Germinal center (tissue), 1 donor: ENCODE data around the gene MTFR2.

Source experiments
- DNase-seq: peaks from one replicate; pipeline ENCODE4 v3.0.0; 2012; ENCODE audit warnings: mixed read lengths, low spot score

Gene MTFR2

DNA sequence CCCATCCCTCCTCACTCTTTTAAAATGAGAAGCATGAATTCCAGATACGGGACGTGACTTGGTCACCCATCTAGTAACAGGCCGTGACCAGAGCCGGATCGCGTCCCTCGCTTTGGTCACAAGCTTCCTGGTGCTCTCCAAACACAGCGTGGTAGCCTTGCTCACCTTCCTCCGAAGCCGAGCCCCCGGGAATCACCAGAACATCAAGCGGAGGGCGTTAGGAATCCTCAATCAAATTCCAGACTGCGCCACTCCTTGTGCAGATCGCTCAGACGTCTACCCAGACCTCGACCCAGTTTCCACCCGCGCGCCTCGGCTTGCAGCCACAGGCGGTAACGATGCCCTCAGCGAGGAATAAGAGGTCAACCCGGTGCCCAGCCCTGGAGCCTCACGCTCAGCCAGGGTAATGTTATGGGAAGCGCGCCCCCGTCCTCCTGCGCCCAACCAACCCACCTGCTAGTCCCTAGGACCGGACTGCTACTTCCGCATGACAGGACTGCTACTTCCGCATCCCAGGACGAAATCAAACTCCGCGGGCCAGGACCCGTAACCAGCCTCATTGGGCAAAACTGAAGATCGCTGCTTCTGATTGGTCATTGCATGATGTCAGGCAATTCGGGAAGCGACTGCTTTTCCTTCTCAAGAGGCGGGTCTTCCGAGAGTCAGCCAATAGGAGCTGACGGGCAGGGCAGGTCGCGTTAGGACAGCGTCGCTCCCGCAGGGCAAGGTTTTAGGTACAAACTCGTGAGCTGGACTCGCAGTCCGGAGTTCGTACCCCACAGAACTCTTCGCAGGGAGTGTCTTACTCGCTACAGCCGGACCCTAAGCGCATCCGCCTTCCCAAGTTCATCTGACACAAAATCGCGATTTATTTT lies at the start of gene MTFR2:
TSS of gene MTFR2 (minus strand) at position 501 of the 875 bp plus-strand sequence. CDS start 1,212 bp downstream, outside the sequence.
- DNase-seq = peak; percentile 99

DNA sequence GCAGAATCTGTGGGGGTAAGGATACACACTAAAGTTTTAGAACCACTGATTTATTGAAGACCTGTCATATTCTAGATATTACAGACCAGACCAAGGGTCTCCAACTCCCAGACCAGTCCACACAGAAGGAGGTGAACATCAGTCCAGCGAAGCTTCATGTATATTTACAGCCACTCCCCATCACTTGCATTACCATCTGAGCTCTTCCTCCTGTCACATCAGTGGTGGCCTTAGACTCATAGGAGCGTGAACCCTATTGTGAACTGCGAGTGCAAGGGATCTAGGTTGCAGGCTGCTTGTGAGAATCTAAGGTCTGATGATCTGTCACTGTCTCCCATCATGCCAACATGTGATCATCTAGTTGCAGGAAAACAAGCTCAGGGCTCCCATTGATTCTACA lies 44.5 kb upstream of the MTFR2 start:
- DNase-seq = no peak

DNA sequence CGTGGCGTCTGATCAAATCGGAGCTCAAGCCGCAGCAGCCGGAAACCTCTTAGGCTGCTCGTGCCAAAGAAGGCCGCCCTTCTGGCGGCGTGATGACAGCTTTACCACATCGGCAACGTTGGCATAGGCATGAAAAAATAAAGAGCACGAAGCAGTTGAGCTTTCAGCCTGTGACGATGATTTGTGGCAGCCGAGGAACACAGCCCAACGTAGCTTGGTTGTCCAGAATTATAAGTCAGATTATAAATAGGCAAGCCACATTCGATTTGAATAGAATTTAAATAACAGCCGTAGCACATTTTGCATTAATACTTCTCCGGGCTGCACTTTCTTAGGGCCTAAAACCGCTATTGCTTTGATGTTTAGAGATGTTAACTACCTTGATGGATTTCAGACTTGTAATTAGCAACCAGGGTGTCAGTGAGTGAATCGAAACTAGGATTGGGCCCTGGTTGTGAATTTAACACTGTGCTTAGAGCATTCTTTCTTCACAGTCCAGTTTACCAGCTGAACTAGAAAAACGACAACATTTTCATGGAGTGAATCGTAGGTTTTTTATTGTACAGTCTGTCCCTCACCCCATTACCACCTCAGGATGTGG lies 40.4 kb upstream of the MTFR2 start:
- peak; percentile 45 for DNase-seq

DNA sequence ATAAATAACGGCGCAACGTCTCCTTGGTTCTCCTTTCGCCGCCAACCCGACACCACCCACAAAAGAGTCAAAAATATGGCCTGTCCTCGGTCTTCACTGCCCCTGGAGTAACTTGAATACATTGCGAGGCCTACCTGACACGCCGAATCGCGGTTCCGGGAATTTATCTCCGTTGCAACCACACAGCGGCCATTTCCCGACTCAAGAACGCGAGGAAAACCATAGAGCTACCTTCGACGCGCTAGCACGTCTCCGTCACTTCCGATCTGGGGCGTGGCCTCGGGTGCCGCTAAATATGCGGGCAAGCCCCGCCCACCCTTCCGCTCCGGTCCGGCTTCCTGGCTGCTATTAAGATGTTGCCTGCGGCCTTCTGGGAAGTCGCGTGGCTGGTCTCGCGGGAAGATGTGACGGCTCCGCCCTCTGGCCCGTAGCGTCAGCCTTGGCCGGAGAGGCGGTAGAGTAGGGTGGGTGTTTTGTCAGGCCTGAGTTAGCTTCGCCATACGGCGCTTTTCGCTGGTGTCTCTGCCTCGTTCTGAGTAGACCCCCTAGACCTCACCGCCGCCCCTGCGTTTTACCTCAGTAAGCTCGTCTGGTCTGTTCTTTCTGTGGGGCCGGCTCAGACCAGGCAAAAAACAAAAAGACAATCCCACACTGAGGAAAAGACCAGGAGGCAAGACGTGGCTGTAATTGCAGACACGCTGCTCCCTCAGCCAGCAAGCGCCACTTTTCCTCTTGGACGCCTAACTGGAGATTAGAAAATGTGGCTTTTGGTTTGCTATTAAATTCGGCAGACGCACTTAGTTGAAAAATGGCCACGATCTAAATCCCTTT lies 39.7 kb upstream of the MTFR2 start, which contains the start of gene BCLAF1:
TSS of gene BCLAF1 (minus strand) at position 268 of the 831 bp plus-strand sequence. CDS start 9,980 bp downstream, outside the sequence.
- peak; percentile 93 for DNase-seq

DNA sequence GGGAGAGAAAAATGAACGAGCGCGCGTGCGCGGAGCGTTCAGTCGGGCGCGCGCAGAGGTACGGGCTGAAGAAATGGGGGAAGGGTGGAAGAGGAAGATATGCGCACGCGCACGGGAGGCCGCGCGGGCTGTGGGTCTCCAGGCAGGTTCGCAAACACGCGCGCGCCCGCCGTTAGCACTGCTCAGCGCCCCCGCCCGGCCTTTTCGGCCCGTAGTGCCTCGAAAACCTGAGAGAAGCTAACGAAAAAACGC lies 39.1 kb upstream of the MTFR2 start:
- DNase-seq = peak; percentile 89

DNA sequence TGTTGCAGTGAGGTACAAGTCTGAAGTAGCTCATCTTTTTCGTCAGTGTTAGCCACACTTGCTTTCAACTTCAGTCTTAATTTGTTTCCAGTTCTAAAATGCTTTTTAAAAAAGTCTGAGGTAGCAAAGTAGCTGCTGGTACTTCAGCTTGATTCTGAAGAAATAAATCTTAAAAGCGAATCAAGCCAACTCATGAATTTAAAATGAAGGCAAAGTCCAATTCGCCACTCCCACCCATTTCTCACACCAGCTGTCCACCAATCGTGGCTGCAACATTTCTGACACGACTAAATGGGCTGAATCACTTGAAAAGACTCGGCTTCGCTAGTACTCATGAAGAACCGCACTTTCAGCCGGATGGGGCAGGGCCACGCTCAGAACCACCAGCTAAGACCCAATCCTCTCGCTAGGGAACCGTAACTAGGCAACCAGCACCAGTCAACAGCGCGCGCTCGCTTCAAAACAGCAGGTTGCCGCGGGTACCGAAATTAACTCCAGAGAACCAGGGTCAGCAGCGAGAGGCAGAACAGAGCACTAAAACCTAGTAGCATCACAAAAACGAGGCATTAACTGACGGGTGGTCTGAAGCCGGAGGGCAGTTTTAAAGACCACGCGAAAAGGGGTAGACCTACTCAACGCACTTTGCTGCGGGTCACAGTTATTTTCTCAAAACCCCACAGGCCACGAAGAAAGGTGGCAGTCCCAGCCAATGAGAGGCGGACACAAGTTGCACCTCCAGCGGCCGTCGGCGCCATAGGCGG lies 38.6 kb upstream of the MTFR2 start:
- peak; percentile 81 for DNase-seq

DNA sequence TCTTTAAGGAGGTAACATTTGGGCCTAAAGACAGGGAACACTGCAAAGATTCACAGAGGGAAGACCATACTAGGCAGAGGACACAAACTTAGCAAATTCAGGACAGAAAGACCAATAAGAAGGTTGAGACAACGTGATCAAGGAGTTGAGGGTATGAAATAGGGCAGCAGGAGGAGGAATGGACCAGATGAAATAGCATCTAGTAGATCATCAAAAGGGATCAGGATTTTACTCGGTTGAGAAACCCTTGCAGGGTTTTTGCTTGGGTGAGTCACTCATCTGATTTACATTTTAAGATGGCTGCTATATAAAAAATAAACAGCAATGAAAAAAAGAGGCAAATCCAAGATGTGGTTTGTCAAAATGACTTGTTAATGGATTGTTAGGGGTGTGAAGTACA lies 34.8 kb upstream of the MTFR2 start:
- DNase-seq = no peak

DNA sequence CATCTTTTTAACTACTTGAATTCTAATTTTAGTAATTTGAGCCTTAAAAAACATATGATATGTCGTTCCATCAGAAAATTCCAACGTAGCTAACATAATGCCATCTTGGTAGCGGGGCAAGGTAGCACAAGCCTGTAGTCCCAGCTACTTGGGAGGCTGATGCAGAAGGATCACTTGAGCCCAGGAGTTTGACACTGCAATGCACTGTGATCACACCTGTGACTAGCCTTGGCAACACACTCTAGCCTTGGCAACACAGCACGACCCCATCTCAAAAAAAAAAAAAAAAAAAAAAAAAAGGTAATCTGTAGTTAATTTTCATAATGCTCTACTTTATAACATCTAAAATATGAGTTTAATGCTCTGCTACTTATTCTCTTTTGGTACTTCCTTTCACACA lies 32.8 kb upstream of the MTFR2 start:
- no peak for DNase-seq

DNA sequence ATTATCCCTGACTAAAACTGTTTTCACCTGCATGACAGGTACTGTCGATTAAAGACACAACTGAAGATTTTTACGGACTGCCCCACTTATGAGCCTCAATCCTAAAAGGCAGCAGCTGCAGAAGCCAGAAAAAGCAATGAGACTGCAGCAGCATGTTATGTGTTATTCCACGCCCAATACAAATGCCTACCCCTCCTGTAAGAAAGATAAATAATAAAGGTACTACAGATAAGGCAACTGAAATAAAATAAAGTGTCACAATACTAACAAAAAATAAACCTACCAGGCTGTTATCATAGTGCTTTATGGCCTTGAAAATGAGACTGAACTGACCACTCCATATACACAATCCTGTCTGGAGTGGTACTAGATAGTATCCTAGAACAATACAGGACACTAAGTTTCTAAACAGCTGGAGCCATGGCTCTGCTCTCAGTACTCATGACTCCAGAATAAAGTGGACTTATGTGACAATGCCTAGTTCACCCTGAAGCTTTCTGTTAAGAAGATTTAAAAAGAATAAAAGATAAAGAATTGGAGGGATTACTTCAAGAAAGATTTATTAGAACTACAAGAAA lies 30.0 kb upstream of the MTFR2 start:
- no peak for DNase-seq

DNA sequence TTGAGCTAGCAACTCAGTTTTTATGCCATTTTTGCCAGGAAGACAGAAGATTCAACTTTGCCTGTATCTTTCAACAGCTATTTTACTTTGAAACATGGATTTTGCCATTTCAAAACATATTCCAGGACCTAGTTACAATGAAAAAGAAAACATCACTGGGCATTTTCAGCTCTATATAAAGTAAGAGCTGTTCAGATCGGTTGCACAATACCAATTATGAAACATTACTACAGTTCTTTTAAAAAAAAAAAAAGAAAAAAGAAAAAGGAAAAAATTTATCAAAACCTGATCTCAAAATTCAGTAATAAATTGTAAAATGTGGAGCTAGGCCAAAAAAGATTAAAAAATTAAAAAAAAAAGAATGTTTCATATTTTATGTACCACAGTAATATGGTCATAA lies 24.0 kb upstream of the MTFR2 start:
- no peak for DNase-seq

DNA sequence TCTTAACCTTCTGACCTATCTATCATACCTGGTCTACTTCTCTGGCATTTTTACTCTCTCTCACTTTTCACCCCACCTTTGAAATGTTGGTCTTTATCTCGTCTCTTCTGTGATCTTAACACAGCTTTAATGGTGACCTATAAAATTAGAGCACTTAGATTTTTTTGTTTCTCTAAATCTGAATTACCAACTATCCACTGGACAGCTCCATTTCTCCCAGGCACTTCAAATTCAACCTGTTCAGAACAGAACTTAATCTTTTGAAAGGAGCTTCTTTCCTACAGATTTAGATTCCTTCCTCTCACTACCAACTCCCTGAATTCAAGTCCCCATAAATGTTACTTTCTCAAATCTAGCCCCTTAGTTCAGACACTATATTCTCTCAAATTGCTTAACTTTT lies 15.0 kb upstream of the MTFR2 start:
- no peak for DNase-seq

DNA sequence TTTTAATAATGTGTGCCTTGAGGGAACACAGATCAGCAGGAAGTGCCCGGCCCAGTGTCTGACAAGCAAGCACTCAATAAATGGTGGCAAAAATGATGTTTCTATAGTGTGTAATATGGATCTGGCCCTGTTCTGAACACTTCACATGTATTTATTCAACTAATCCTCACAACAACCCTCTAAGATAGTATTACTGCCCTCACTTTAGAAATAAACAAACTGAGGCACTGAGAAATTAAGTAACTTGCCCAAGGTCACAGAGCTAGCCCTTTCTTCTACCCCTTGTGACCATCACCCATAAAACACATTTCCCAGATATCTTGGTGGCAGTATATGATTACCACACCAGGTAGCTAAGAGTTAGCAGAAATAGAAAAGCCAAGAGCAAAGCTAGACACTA lies 12.8 kb upstream of the MTFR2 start:
- DNase-seq = no peak

DNA sequence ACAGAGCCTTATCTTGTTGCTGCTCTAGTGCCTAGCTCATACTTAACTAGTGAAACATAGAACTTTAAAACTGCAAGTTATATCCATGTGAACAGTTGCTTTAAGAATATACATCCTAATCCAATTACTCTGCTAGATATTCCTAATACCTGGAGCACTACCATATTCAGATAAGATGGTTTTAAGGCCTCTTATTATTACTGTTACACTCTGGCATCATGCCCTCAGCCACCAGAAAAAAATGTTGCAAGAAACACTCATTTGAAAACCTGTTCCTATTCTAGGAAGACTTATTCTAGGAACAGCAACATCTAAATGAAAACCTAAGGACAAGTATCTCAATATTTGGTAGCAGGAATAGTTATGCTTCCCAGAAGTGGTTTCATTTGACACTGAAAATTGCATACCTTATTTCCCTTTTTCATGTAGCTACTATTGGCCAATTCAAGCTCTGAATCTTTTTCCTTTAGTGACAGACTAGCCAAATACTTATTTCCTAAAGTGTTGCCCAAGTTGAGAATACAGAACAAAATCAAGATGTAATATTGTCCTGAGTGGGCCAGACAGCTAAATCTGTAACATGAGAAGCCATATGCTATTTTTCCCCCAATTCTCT lies 4.8 kb upstream of the MTFR2 start:
- no peak for DNase-seq

DNA sequence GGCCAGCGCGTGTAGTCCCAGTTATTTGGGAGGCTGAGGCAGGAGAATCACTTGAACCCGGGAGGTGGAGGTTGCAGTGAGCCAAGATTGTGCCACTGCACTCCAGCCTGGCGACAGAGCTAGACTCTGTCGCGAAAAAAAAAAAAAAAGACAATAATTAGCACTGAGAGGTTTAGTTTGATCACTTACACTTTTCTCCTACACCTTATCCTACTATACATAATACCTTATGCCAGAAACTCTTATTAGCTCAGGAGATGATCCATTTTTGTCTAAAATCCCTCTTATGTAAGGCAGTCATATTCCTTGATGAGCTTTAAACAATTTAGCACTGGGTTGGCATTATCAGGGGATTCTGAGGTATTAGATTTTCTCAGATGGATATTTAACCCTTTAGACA lies 3.6 kb upstream of the MTFR2 start:
- no peak for DNase-seq

DNA sequence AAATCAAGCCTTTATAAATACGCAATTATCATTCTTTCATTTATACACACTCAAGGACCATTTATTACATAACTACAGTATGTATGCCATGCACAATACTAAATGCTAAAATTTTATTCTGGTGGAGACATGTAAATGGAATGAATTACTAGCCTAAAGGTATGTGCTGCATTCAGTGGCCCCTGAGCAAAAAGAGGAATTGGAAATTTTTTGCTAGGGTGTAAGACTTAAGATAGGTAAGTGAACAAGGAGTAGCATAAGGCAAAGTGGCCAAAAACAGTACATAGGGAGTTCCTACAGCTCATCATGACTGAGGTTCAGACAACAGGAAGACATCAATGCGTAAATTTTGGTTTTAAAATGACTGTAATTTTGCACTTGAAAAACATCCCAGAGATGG lies 2.3 kb upstream of the MTFR2 start:
- DNase-seq = no peak

DNA sequence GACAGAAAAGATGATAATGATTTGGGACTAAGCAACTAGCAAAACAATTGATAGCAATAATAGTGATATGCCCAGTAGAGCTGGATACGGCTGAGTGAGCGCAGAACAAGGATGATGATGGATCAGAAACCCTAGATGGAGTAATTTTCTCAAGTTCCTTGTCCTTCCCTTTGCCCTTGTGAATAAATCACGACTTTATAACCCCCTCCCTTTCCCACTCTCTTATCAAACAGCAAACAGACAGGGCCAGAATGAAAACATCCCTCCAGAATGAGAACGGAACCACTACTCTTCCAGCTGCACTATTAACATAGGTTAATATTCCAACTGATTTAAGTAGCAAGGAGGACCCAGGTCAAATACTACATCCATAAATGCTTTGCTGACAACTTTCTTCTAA lies 1.3 kb upstream of the MTFR2 start:
- DNase-seq = no peak

DNA sequence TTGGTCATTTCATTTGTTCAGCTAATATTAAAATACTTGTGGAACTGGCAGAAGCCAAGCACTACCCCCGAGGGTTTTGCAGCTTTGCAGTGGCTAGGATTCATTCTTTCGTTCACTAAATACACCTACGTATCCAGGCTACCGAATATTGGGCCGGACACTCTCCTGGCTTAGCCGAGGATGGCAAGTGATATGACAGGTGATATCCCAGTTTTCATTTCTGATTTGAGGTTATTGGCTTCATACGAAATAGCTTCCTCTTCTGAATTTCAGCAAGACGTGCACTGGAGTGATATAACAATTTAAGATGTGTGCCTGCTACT lies 536 bp upstream of the MTFR2 start:
- peak; percentile 13 for DNase-seq

DNA sequence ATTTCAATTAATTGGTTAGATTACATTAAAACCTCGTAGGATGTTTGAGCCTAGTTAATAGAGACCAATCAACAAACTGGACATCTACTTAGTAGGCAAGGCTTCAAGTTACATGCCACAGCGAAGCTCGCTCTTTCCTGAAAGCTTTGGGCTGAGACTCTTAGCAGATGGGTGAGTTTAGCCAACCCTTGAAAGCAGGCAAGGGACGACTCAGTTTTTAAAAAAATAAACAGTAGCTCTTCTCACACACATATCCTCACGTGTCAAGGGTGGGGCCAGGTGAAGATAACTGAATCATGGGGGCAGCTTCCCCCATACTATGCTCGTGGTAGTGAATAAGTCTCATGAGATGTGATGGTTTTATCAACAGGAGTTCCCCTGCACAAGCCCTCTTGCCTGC lies 775 bp downstream of the MTFR2 start:
- DNase-seq = no peak

DNA sequence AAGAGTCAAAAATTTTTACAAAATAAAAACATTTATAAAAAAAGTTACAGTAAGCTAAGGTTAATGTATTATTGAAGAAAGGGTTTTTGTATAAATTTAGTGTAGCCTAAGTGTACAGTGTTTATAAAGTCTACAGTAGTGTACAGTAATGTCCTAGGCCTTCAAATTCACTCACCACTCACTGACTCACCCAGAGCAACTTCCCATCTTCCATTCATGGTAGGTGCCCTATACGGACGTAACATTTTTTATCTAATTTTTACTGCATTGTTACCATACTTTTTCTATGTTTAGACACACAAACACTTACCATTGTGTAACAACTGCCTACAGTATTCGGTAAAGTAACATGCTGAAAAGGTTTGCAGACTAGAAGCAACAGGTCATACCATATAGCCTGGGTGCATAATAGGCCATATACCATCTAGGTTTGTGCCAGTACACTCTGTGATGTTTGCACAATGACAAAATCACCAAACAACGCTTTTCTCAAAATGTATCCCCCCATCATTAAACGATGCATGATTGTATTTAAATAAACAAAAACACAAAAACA lies 6.0 kb downstream of the MTFR2 start:
- DNase-seq = no peak

DNA sequence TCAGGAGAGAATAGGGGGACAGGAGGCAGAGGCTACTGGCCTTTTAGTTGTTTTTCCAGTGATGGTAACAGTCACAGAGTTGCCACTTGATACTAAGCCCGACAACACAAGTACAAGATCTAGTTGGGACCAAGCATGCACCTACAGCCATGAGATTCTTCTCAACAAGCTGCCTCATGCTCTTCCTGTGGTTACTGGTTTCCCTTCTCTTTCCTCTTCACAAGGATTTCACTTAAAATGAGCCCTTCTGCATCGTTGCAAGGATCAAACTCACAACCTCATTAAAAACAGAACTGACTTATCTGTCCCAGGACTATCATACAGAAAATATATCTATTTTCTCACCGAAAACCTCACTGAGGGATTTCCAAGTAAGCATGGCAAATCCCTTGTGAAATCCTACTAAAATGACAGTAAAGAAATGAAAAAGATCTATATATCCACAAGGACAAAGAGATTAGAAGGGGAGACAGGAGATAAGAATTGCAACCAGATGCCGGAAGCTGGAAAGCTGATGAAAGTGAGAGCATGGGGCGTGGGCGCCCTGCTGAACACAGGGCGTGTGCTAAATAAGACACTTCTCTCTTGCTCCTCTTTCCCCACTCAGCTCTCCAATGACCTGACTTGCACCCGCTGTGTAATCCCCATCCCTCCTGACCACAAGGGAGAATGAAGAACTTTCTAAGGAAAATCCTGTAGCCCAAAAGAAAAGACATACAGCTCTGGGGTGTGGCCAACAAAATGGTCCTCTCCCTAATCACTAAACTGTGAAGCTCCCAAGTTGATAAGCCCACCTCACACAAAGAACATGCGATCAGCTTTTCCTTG lies 13.4 kb downstream of the MTFR2 start:
- no peak for DNase-seq

DNA sequence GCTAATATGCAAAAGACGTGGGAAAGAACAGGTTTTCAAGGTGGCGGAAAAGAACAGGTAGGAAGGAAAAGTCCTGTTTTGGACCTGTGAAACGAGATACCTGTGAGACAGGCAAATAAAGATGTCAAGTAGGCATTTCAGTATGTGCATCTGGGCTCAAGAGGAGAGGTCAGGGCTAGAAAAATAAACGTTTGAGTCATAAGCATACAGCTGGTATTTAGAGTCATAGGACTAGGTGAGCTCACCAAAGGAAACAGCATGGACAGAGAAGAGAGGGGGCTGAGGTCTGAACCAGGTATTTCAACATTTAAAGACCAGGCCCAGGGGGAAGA lies 14.9 kb downstream of the MTFR2 start:
- DNase-seq = no peak
